ENCODE measurements around the gene PECR.

Gene PECR

GRCh38 chr2:216030216-216030615 lies 51.4 kb downstream of the PECR start:
- no peak for DNase-seq
- Histone ChIP-seq H3K4me2 (ENCODE audit: low read depth, low read length) (no peak overlapping the region), H3K36me3 (replicated peaks; ENCODE audit: insufficient read depth, low read length) (no peaks in the 10 kb centered on the region), H3K9me3 (replicated peaks; ENCODE audit: insufficient read depth, low read length) (no peaks in the 10 kb centered on the region), H3K4me1 (ENCODE audit: low read length) (peaks cover 10% of the 10 kb centered on the region; the same call in 1 of the 2 replicates), H3K79me2 (ENCODE audit: low read length) (no peaks in the 10 kb centered on the region), H3K27me3 (replicated peaks; ENCODE audit: insufficient read depth, low read length) (no peaks in the 10 kb centered on the region), H4K20me1 (ENCODE audit: insufficient read depth, low read length) (no peaks in the 10 kb centered on the region), H3F3A (ENCODE audit: insufficient read depth, low read length) (no peaks in the 10 kb centered on the region; the same call in 1 of the 2 replicates), H2AFZ (ENCODE audit: low read length) (no peak overlapping the region), H3K4me3 (ENCODE audit: low read length) (no peak overlapping the region), H3K9me2 (replicated peaks; ENCODE audit: insufficient read depth, low read length) (no peaks in the 10 kb centered on the region), H3K27ac (ENCODE audit: low read length) (no peak overlapping the region), H3K9ac (ENCODE audit: low read length) (no peak overlapping the region)
- TF ChIP-seq EZH2 (optimal IDR thresholded peaks at IDR 0.05; ENCODE audit: low read depth, low read length) (no peak), CTCF (IDR thresholded peaks at IDR 0.05; ENCODE audit: low read length) (no peak), EZH2phosphoT487 (IDR thresholded peaks at IDR 0.05; ENCODE audit: low read length) (no peak)

GRCh38 chr2:216029416-216030129 lies 52.0 kb downstream of the PECR start:
- DNase-seq, result no peak
- no peak for TF ChIP-seq EZH2phosphoT487 (IDR thresholded peaks at IDR 0.05; ENCODE audit: low read length)
- no peak for TF ChIP-seq CTCF (IDR thresholded peaks at IDR 0.05; ENCODE audit: low read length)
- TF ChIP-seq EZH2 (optimal IDR thresholded peaks at IDR 0.05; ENCODE audit: low read depth, low read length), result no peak

GRCh38 chr2:216024779-216025336 lies 56.8 kb downstream of the PECR start:
- H2AFZ ChIP-seq (ENCODE audit: low read length), result no peak overlapping the region
- no peaks in the 10 kb centered on the region for H3K27me3 ChIP-seq (replicated peaks; ENCODE audit: insufficient read depth, low read length)
- no peaks in the 10 kb centered on the region for H3K36me3 ChIP-seq (replicated peaks; ENCODE audit: insufficient read depth, low read length)
- no peaks in the 10 kb centered on the region for H3K9me2 ChIP-seq (replicated peaks; ENCODE audit: insufficient read depth, low read length)
- no peak overlapping the region for H3K4me3 ChIP-seq (ENCODE audit: low read length)
- no peak overlapping the region for H3K27ac ChIP-seq (ENCODE audit: low read length)
- no peaks in the 10 kb centered on the region for H3F3A ChIP-seq (ENCODE audit: insufficient read depth, low read length)
- H3K4me2 ChIP-seq (ENCODE audit: low read depth, low read length), result no peak overlapping the region
- no peaks in the 10 kb centered on the region for H3K9me3 ChIP-seq (replicated peaks; ENCODE audit: insufficient read depth, low read length)
- H4K20me1 ChIP-seq (ENCODE audit: insufficient read depth, low read length), result no peaks in the 10 kb centered on the region
- no peaks in the 10 kb centered on the region for H3K79me2 ChIP-seq (ENCODE audit: low read length)
- DNase-seq, result no peak
- TF ChIP-seq EZH2 (optimal IDR thresholded peaks at IDR 0.05; ENCODE audit: low read depth, low read length) (no peak), CTCF (IDR thresholded peaks at IDR 0.05; ENCODE audit: low read length) (no peak), EZH2phosphoT487 (IDR thresholded peaks at IDR 0.05; ENCODE audit: low read length) (no peak)
- peaks cover 4% of the 10 kb centered on the region; the same call in 1 of the 2 replicates for H3K4me1 ChIP-seq (ENCODE audit: low read length)
- no peak overlapping the region for H3K9ac ChIP-seq (ENCODE audit: low read length)

More at GRCh38 chr2:216029416-216030129, 52.0 kb downstream of the PECR start:
- Histone ChIP-seq H3K27ac (ENCODE audit: low read length) (no peak overlapping the region), H3K9me3 (replicated peaks; ENCODE audit: insufficient read depth, low read length) (no peaks in the 10 kb centered on the region), H3K36me3 (replicated peaks; ENCODE audit: insufficient read depth, low read length) (no peaks in the 10 kb centered on the region), H3K9ac (ENCODE audit: low read length) (no peak overlapping the region), H4K20me1 (ENCODE audit: insufficient read depth, low read length) (no peaks in the 10 kb centered on the region), H3F3A (ENCODE audit: insufficient read depth, low read length) (no peaks in the 10 kb centered on the region; the same call in 1 of the 2 replicates), H3K9me2 (replicated peaks; ENCODE audit: insufficient read depth, low read length) (no peaks in the 10 kb centered on the region), H3K4me1 (ENCODE audit: low read length) (peaks cover 10% of the 10 kb centered on the region; the same call in 1 of the 2 replicates), H3K4me2 (ENCODE audit: low read depth, low read length) (no peak overlapping the region), H3K27me3 (replicated peaks; ENCODE audit: insufficient read depth, low read length) (no peaks in the 10 kb centered on the region), H3K4me3 (ENCODE audit: low read length) (no peak overlapping the region), H3K79me2 (ENCODE audit: low read length) (no peaks in the 10 kb centered on the region), H2AFZ (ENCODE audit: low read length) (no peak overlapping the region)

Data from MM.1S (cell line).